Measurements from ENCODE around the gene MON1A. TPM values are rescaled to one million over a fixed set of nuclear protein-coding genes. Genes with fewer than 3 reads are reported as not detected.

The MON1A gene
- 5.8 to 9.8 TPM (median 8.4 TPM) in 5 replicates for total RNA-seq (2022; extraction: Qiagen RNA extraction; ENCODE audit: low read depth)

GRCh38 chr3:49929291-49930167 lies at the start of gene MON1A:
Gene MON1A, minus strand, starts transcription at chr3:49929811. Its CDS starts 16,465 bp downstream, at chr3:49913346.

GRCh38 chr3:49939858-49940666 lies 10.5 kb upstream of the MON1A start, which contains the start of gene RBM6:
Gene RBM6, plus strand, starts transcription at chr3:49940150. Its CDS starts 22,492 bp downstream, at chr3:49962642.

GRCh38 chr3:49903451-49904424 lies 25.9 kb downstream of the MON1A start, which contains the start of gene MST1R:
Gene MST1R, minus strand, starts transcription at chr3:49903873. Its CDS starts 264 bp downstream, at chr3:49903609.

GRCh38 chr3:49869525-49870126 lies 60.0 kb downstream of the MON1A start, which contains the start of gene CAMKV:
Gene CAMKV, minus strand, starts transcription at chr3:49869906. Its CDS starts 7,518 bp downstream, at chr3:49862388.

Other genes with a start within 250 kb of the MON1A start
- 1.1 to 1.8 TPM (median 1.5 TPM) in 5 replicates for gene MST1, start 240.3 kb downstream of the MON1A start, total RNA-seq (2022; extraction: Qiagen RNA extraction; ENCODE audit: low read depth)
- 10.6 to 16.2 TPM (median 15.8 TPM) in 5 replicates for gene RNF123, start 240.3 kb downstream of the MON1A start, total RNA-seq (2022; extraction: Qiagen RNA extraction; ENCODE audit: low read depth)
- gene AMIGO3, start 210.1 kb downstream of the MON1A start, total RNA-seq (2022; extraction: Qiagen RNA extraction; ENCODE audit: low read depth) = 0.48 to 0.91 TPM (median 0.61 TPM) in 5 replicates
- gene GMPPB, start 205.9 kb downstream of the MON1A start, total RNA-seq (2022; extraction: Qiagen RNA extraction; ENCODE audit: low read depth) = 15.0 to 21.3 TPM (median 19.4 TPM) in 5 replicates
- 20.6 to 23.6 TPM (median 21.8 TPM) in 5 replicates for gene IP6K1, start 143.3 kb downstream of the MON1A start, total RNA-seq (2022; extraction: Qiagen RNA extraction; ENCODE audit: low read depth)
- 0.15 to 0.46 TPM (median 0.30 TPM) in 5 replicates for gene CDHR4, start 129.9 kb downstream of the MON1A start, total RNA-seq (2022; extraction: Qiagen RNA extraction; ENCODE audit: low read depth)
- 1.6 to 1.7 TPM (median 1.6 TPM) in 5 replicates for gene INKA1, start 126.5 kb downstream of the MON1A start, total RNA-seq (2022; extraction: Qiagen RNA extraction; ENCODE audit: low read depth)
- 0.45 to 0.74 TPM (median 0.48 TPM) in 5 replicates for gene UBA7, start 115.9 kb downstream of the MON1A start, total RNA-seq (2022; extraction: Qiagen RNA extraction; ENCODE audit: low read depth)
- gene TRAIP, start 73.2 kb downstream of the MON1A start, total RNA-seq (2022; extraction: Qiagen RNA extraction; ENCODE audit: low read depth) = 11.9 to 15.0 TPM (median 13.9 TPM) in 5 replicates
- gene CAMKV, start 59.9 kb downstream of the MON1A start, total RNA-seq (2022; extraction: Qiagen RNA extraction; ENCODE audit: low read depth) = 0.27 to 0.85 TPM (median 0.45 TPM) in 5 replicates
- gene MST1R, start 25.9 kb downstream of the MON1A start, total RNA-seq (2022; extraction: Qiagen RNA extraction; ENCODE audit: low read depth) = 7.2 to 8.6 TPM (median 8.2 TPM) in 5 replicates
- 23.7 to 27.8 TPM (median 27.3 TPM) in 5 replicates for gene RBM6, start 10.3 kb upstream of the MON1A start, total RNA-seq (2022; extraction: Qiagen RNA extraction; ENCODE audit: low read depth)
- gene RBM5, start 159.1 kb upstream of the MON1A start, total RNA-seq (2022; extraction: Qiagen RNA extraction; ENCODE audit: low read depth) = 30.9 to 38.1 TPM (median 33.4 TPM) in 5 replicates
- 7.7 to 9.8 TPM (median 9.3 TPM) in 5 replicates for gene SEMA3F, start 225.5 kb upstream of the MON1A start, total RNA-seq (2022; extraction: Qiagen RNA extraction; ENCODE audit: low read depth)

Measured in A549 treated with DMSO at 1 μM for 4 hours (cell line).